GM19238 (cell line): ENCODE results near the gene LAMTOR3.

ENCODE experiments used
- DNase-seq: peaks from one replicate; pipeline ENCODE4 v3.0.0; 2011; ENCODE audit warnings: low spot score; ENCODE audit not compliant: insufficient read length

LAMTOR3 gene

GRCh38 chr4:99894161-99894997 is at the start of gene LAMTOR3:
LAMTOR3 (minus strand) TSS chr4:99894427; CDS start chr4:99893963, 464 bp downstream.
- DNase-seq, result peak; percentile 79

- no peak for DNase-seq
These were observed 44.1 kb upstream of the LAMTOR3 start for GRCh38 chr4:99938243-99938753.

GRCh38 chr4:99934891-99935290 is 40.7 kb upstream of the LAMTOR3 start:
- DNase-seq, result no peak

- no peak for DNase-seq
These were observed 33.3 kb upstream of the LAMTOR3 start for GRCh38 chr4:99927566-99927965.

GRCh38 chr4:99921174-99921573 is 26.9 kb upstream of the LAMTOR3 start:
- no peak for DNase-seq

GRCh38 chr4:99918656-99919055 is 24.4 kb upstream of the LAMTOR3 start:
- DNase-seq, result no peak

- DNase-seq, result no peak
These were observed 23.3 kb upstream of the LAMTOR3 start for GRCh38 chr4:99917575-99917974.

- DNase-seq, result no peak
These were observed 21.2 kb upstream of the LAMTOR3 start for GRCh38 chr4:99915449-99915848.

- DNase-seq, result no peak
These were observed 771 bp upstream of the LAMTOR3 start for GRCh38 chr4:99894998-99895397.

- DNase-seq, result no peak
These were observed 427 bp downstream of the LAMTOR3 start for GRCh38 chr4:99893839-99894160.

GRCh38 chr4:99893029-99893428 is 1.2 kb downstream of the LAMTOR3 start:
- no peak for DNase-seq

GRCh38 chr4:99891351-99891750 is 2.9 kb downstream of the LAMTOR3 start:
- no peak for DNase-seq

GRCh38 chr4:99887837-99888236 is 6.4 kb downstream of the LAMTOR3 start:
- no peak for DNase-seq

GRCh38 chr4:99886146-99886545 is 8.1 kb downstream of the LAMTOR3 start:
- no peak for DNase-seq

GRCh38 chr4:99885687-99886086 is 8.5 kb downstream of the LAMTOR3 start:
- DNase-seq, result no peak

GRCh38 chr4:99885063-99885664 is 9.1 kb downstream of the LAMTOR3 start:
- DNase-seq, result peak; percentile 2

- DNase-seq, result no peak
These were observed 14.8 kb downstream of the LAMTOR3 start for GRCh38 chr4:99879458-99879857.

GRCh38 chr4:99878604-99879003 is 15.6 kb downstream of the LAMTOR3 start:
- DNase-seq, result no peak

GRCh38 chr4:99876946-99877345 is 17.3 kb downstream of the LAMTOR3 start:
- DNase-seq, result no peak

- no peak for DNase-seq
These were observed 19.2 kb downstream of the LAMTOR3 start for GRCh38 chr4:99875071-99875470.

- DNase-seq, result no peak
These were observed 21.7 kb downstream of the LAMTOR3 start for GRCh38 chr4:99872570-99872969.

- no peak for DNase-seq
These were observed 26.1 kb downstream of the LAMTOR3 start for GRCh38 chr4:99868126-99868596.

GRCh38 chr4:99863804-99864203 is 30.4 kb downstream of the LAMTOR3 start:
- DNase-seq, result no peak
